CD4-positive, alpha-beta T cell (primary cell): ENCODE results near the gene CCDC152. TPM values are rescaled to one million over a fixed set of nuclear protein-coding genes. Genes with fewer than 3 reads are reported as not detected.

ENCODE experiments used
- ATAC-seq: fragments of 200-7000 bp; cut with Tn5 transposase; one replicate; pipeline ENCODE4 v1.10.0; 2022; ENCODE audit warnings: mild to moderate bottlenecking; ENCODE audit not compliant: poor library complexity
- CTCF ChIA-PET: fragments of 350-600 bp; sonication (Branson Sonifier 250); formaldehyde crosslinking; loops from one replicate; lab custom pipeline; 2021; ENCODE audit warnings: antibody characterized with exemption, inconsistent platforms; lab: Charles Lee
- POLR2A ChIA-PET: fragments of 350-600 bp; sonication (Branson Sonifier 250); formaldehyde crosslinking; loops from one replicate; lab custom pipeline; 2021; ENCODE audit warnings: antibody characterized with exemption, inconsistent platforms; lab: Charles Lee
- DNase-seq, 14 experiments: peaks; one replicate each; pipeline ENCODE4 v3.0.0-alpha.2; 2013 to 2020; ENCODE audit warnings: mixed read lengths in 2 of 14
- H3K27ac ChIP-seq, 2 donors: one replicate each; pipeline versions ENCODE4 v1.5.1 to v1.7.0; 2013; ENCODE audit warnings: low read length in 2 of 2, low read depth in 1 of 2, mild to moderate bottlenecking in 1 of 2
- H3K27me3 ChIP-seq, 2 experiments: 1 replicate in 1 of 2; 2 replicates in 1 of 2; pipeline versions ENCODE4 v1.6.1 to v1.7.0; 2013; ENCODE audit warnings: low read length in 2 of 2, control low read depth in 1 of 2, mild to moderate bottlenecking in 1 of 2, moderate library complexity in 1 of 2; ENCODE audit not compliant: insufficient read depth in 2 of 2, control insufficient read depth in 1 of 2
- H3K36me3 ChIP-seq: one replicate; pipeline ENCODE4 v1.6.1; 2013; ENCODE audit warnings: low read length, control low read depth; ENCODE audit not compliant: insufficient read depth
- H3K4me1 ChIP-seq: one replicate; pipeline ENCODE4 v1.6.1; 2013; ENCODE audit warnings: low read length, control low read depth; ENCODE audit not compliant: insufficient read depth
- H3K4me3 ChIP-seq: one replicate; pipeline ENCODE4 v1.5.1; 2013; ENCODE audit warnings: mild to moderate bottlenecking, low read length, moderate library complexity
- H3K9me3 ChIP-seq, 2 experiments: 1 replicate in 1 of 2; 2 replicates in 1 of 2; pipeline versions ENCODE4 v1.6.1 to v1.7.0; 2013; ENCODE audit warnings: low read length in 2 of 2, mild to moderate bottlenecking in 2 of 2, control low read depth in 1 of 2, moderate library complexity in 1 of 2; ENCODE audit not compliant: control insufficient read depth in 1 of 2, insufficient read depth in 1 of 2
- H3K27ac Mint-ChIP-seq: one replicate; pipeline ENCODE4 v1.8.0; 2020; ENCODE audit warnings: mixed read lengths
- H3K27me3 Mint-ChIP-seq: one replicate; pipeline ENCODE4 v1.8.0; 2021; ENCODE audit warnings: mixed read lengths
- H3K36me3 Mint-ChIP-seq: one replicate; pipeline ENCODE4 v1.8.0; 2021; ENCODE audit warnings: low read depth, mixed read lengths
- H3K4me1 Mint-ChIP-seq: one replicate; pipeline ENCODE4 v1.8.0; 2021; ENCODE audit warnings: low read depth, mixed read lengths
- H3K4me3 Mint-ChIP-seq: one replicate; pipeline ENCODE4 v1.8.0; 2020; ENCODE audit warnings: mild to moderate bottlenecking, mixed read lengths
- H3K9me3 Mint-ChIP-seq: one replicate; pipeline ENCODE4 v1.8.0; 2020; ENCODE audit warnings: mixed read lengths
- CTCF ChIP-seq: fragments of 200-600 bp; IDR thresholded peaks from one replicate; pipeline ENCODE4 v1.8.0; 2022; ENCODE audit warnings: antibody characterized with exemption, mild to moderate bottlenecking
- intact Hi-C, 2 experiments: fragments of 100-400 bp; cut with DNase I in 1 of 2; cut with micrococcal nuclease in 1 of 2; formaldehyde crosslinking; loops; one replicate each; pipeline versions ENCODE4 v1.15.1 to v1.9.0; 2023 to 2025; cut with DNase I, micrococcal nuclease
- total RNA-seq, 174 experiments: library from RNA in 2 of 174; stranded (reverse) in 2 of 174; gene quantifications; one replicate each; pipeline ENCODE4 v1.2.3 and lab custom pipeline; 2021 to 2026

Gene CCDC152
- total RNA-seq, 2 experiments from 2014 or later: 1.2 to 1.6 TPM

- CTCF ChIA-PET: no interaction called here
- no peak for TF ChIP-seq CTCF
- Histone ChIP-seq H3K4me1 (no peaks in the 10 kb centered on the region), H3K27me3 (no peaks in the 10 kb centered on the region), H3K27ac (no peak overlapping the region), H3K4me3 (no peak overlapping the region), H3K36me3 (no peaks in the 10 kb centered on the region), H3K9me3 (no peaks in the 10 kb centered on the region)
- no peak for DNase-seq
- no peak overlapping the region for H3K4me3 Mint-ChIP-seq
- no peaks in the 10 kb centered on the region for H3K36me3 Mint-ChIP-seq
- no peaks in the 10 kb centered on the region for H3K4me1 Mint-ChIP-seq
- peaks cover 9% of the 10 kb centered on the region for H3K27me3 Mint-ChIP-seq
- H3K27ac Mint-ChIP-seq: no peak overlapping the region
- intact Hi-C loops: no loop called here
- POLR2A ChIA-PET: no interaction called here
- no peaks in the 10 kb centered on the region for H3K9me3 Mint-ChIP-seq
- ATAC-seq: no peak
These were observed 65.9 kb downstream of the CCDC152 start for GRCh38 chr5:42822548-42822947.

- Mint-ChIP-seq H3K4me1 (no peaks in the 10 kb centered on the region), H3K27ac (no peak overlapping the region), H3K9me3 (no peaks in the 10 kb centered on the region), H3K4me3 (no peak overlapping the region), H3K36me3 (no peaks in the 10 kb centered on the region), H3K27me3 (peaks cover 9% of the 10 kb centered on the region)
- no peaks in the 10 kb centered on the region for H3K27me3 ChIP-seq
- H3K9me3 ChIP-seq: no peaks in the 10 kb centered on the region
- H3K4me3 ChIP-seq: no peak overlapping the region
- intact Hi-C loops: no loop called here
- DNase-seq (no peak), ATAC-seq (no peak)
- TF ChIP-seq CTCF: no peak
- H3K4me1 ChIP-seq: no peaks in the 10 kb centered on the region
- ChIA-PET CTCF (no interaction called here), POLR2A (no interaction called here)
- no peaks in the 10 kb centered on the region for H3K36me3 ChIP-seq
- no peak overlapping the region for H3K27ac ChIP-seq
These were observed 67.8 kb downstream of the CCDC152 start for GRCh38 chr5:42824347-42824976.

DNA sequence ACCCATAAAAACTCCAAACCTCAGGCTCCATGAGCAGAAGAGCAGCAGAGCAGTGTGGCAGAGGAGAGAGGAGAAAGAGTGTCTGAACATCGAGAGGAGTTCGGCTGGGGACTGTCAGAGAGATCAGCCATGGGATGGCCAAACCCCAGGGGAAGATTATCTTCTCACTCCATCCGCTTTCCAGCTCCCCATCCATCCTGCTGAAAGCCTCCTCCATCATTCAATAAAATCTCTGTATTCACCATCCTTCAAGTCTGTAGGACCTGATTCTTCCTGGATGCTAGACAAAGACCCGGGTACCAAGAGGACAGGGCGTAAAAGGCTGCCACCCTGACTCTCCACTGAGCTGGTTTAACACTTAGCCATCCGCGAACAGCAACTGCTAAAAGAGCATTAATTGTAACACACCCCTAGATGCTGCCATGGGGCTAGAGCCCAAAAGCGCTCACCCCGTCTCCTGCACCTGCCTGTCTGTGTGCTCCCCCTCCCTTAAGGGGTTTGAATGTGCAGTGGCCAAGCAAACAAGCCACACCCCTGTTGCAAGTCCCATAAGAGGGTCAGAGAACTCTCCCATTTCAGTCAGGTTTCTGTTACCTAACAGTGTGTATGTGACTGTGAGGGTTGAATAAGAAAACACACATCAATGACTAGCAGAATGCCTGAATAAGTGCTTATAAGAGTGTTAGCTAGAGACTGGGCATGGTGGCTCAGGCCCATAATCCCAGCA is 69.0 kb downstream of the CCDC152 start:
- intact Hi-C loops: no loop called here

More for the DNA sequence above, 69.0 kb downstream of the CCDC152 start:
- Mint-ChIP-seq H3K27ac (no peak overlapping the region), H3K36me3 (no peaks in the 10 kb centered on the region), H3K4me3 (no peak overlapping the region), H3K4me1 (no peaks in the 10 kb centered on the region), H3K27me3 (peaks cover 14% of the 10 kb centered on the region), H3K9me3 (no peaks in the 10 kb centered on the region)
- POLR2A ChIA-PET: no interaction called here
- TF ChIP-seq CTCF: no peak
- no peak for DNase-seq
- Histone ChIP-seq H3K27ac (no peak overlapping the region), H3K36me3 (no peaks in the 10 kb centered on the region), H3K9me3 (no peaks in the 10 kb centered on the region), H3K4me3 (no peak overlapping the region), H3K27me3 (no peaks in the 10 kb centered on the region), H3K4me1 (no peaks in the 10 kb centered on the region)
- CTCF ChIA-PET: no interaction called here
- ATAC-seq: no peak
